Measurements from ENCODE around the gene SIPA1L3.

SIPA1L3 gene

GRCh38 chr19:37947778-37948177, 40.8 kb downstream of the SIPA1L3 start:
- no peak for DNase-seq

- DNase-seq: no peak
These were observed 41.4 kb downstream of the SIPA1L3 start for GRCh38 chr19:37948362-37948761.

- no peak for DNase-seq
These were observed 43.6 kb downstream of the SIPA1L3 start for GRCh38 chr19:37950471-37951175.

GRCh38 chr19:37951816-37952210, 44.8 kb downstream of the SIPA1L3 start:
- no peak for DNase-seq

- no peak for DNase-seq
These were observed 46.3 kb downstream of the SIPA1L3 start for GRCh38 chr19:37953171-37953917.

GRCh38 chr19:37953918-37954303, 46.9 kb downstream of the SIPA1L3 start:
- DNase-seq: no peak

GRCh38 chr19:37954421-37954874, 47.4 kb downstream of the SIPA1L3 start:
- no peak for DNase-seq

GRCh38 chr19:37955986-37956385, 49.0 kb downstream of the SIPA1L3 start:
- DNase-seq: no peak

- DNase-seq: no peak
These were observed 50.2 kb downstream of the SIPA1L3 start for GRCh38 chr19:37957176-37957575.

- no peak for DNase-seq
These were observed 52.7 kb downstream of the SIPA1L3 start for GRCh38 chr19:37959665-37960114.

GRCh38 chr19:37961198-37961597, 54.2 kb downstream of the SIPA1L3 start:
- DNase-seq: no peak

GRCh38 chr19:37963190-37963936, 56.4 kb downstream of the SIPA1L3 start:
- no peak for DNase-seq

- no peak for DNase-seq
These were observed 57.1 kb downstream of the SIPA1L3 start for GRCh38 chr19:37964109-37964508.

GRCh38 chr19:37966211-37966661, 59.2 kb downstream of the SIPA1L3 start:
- no peak for DNase-seq

- DNase-seq: no peak
These were observed 59.7 kb downstream of the SIPA1L3 start for GRCh38 chr19:37966662-37967231.

GRCh38 chr19:37969695-37970094, 62.7 kb downstream of the SIPA1L3 start:
- DNase-seq: no peak

- DNase-seq: no peak
These were observed 63.7 kb downstream of the SIPA1L3 start for GRCh38 chr19:37970699-37971098.

- no peak for DNase-seq
These were observed 65.8 kb downstream of the SIPA1L3 start for GRCh38 chr19:37972803-37973202.

GRCh38 chr19:37973666-37974065, 66.7 kb downstream of the SIPA1L3 start:
- DNase-seq: no peak

- DNase-seq: no peak
These were observed 68.1 kb downstream of the SIPA1L3 start for GRCh38 chr19:37975071-37975470.

GRCh38 chr19:37975596-37976515, 68.8 kb downstream of the SIPA1L3 start:
- DNase-seq: no peak

GRCh38 chr19:37977391-37977790, 70.4 kb downstream of the SIPA1L3 start:
- no peak for DNase-seq
